Stimulated activated CD4-positive, alpha-beta T cell treated with anti-CD3 and anti-CD28 coated beads, Interleukin-4, amount 100 ng/mL, for 4 hours (primary cell): ENCODE measurements around the gene BMX.
A peak's percentile ranks its signal among the peaks of the same experiment; 100 is the strongest.

ENCODE experiments used
- DNase-seq, 2 experiments: peaks; one replicate each; pipeline ENCODE4 v3.0.0-alpha.2; 2020

BMX gene

GRCh38 chrX:15509845-15510244 lies 9.2 kb downstream of the BMX start:
- DNase-seq = no peak

- DNase-seq = no peak
Measured at GRCh38 chrX:15511563-15511962, 11.0 kb downstream of the BMX start.

GRCh38 chrX:15512401-15512965 lies 11.9 kb downstream of the BMX start:
- no peak for DNase-seq

GRCh38 chrX:15514279-15514678 lies 13.7 kb downstream of the BMX start:
- no peak for DNase-seq

- no peak for DNase-seq
Measured at GRCh38 chrX:15515931-15516330, 15.3 kb downstream of the BMX start.

- DNase-seq = no peak
Measured at GRCh38 chrX:15522464-15522863, 21.9 kb downstream of the BMX start.

GRCh38 chrX:15523088-15523487 lies 22.5 kb downstream of the BMX start:
- no peak for DNase-seq

- no peak for DNase-seq
Measured at GRCh38 chrX:15524417-15524816, 23.8 kb downstream of the BMX start.

GRCh38 chrX:15525664-15526416 lies 25.2 kb downstream of the BMX start:
- no peak for DNase-seq

- DNase-seq = no peak
Measured at GRCh38 chrX:15529165-15529564, 28.6 kb downstream of the BMX start.

- no peak for DNase-seq
Measured at GRCh38 chrX:15530318-15530717, 29.7 kb downstream of the BMX start.

GRCh38 chrX:15546745-15547144 lies 46.1 kb downstream of the BMX start:
- no peak for DNase-seq

- no peak for DNase-seq
Measured at GRCh38 chrX:15547356-15547755, 46.7 kb downstream of the BMX start.

GRCh38 chrX:15549189-15550012 lies 48.8 kb downstream of the BMX start:
- DNase-seq = no peak

- no peak for DNase-seq
Measured at GRCh38 chrX:15559227-15559626, 58.6 kb downstream of the BMX start.

- DNase-seq = no peak
Measured at GRCh38 chrX:15560924-15561323, 60.3 kb downstream of the BMX start.

GRCh38 chrX:15563056-15563455 lies 62.4 kb downstream of the BMX start:
- no peak for DNase-seq

- peak in 1 of 2 experiments; percentile 4 for DNase-seq
Measured at GRCh38 chrX:15564981-15565579, 64.5 kb downstream of the BMX start.

- DNase-seq = no peak
Measured at GRCh38 chrX:15566244-15566643, 65.6 kb downstream of the BMX start.

- DNase-seq = no peak
Measured at GRCh38 chrX:15567267-15567666, 66.7 kb downstream of the BMX start.

GRCh38 chrX:15567886-15568616 lies 67.4 kb downstream of the BMX start:
- DNase-seq = no peak

GRCh38 chrX:15570145-15570544 lies 69.5 kb downstream of the BMX start:
- no peak for DNase-seq

- no peak for DNase-seq
Measured at GRCh38 chrX:15574017-15574416, 73.4 kb downstream of the BMX start.
